Stimulated activated naive CD4-positive, alpha-beta T cell (primary cell): ENCODE results near the gene TRIML1.
"Not testable (repeated sequence)": the region's sequence is repeated elsewhere in the genome, so short reads cannot be mapped to it uniquely, and the experiment has no call there.

Source experiments
- DNase-seq, 6 experiments: peaks; one replicate each; lab custom pipeline; 2025; lab: John Stamatoyannopoulos, UW

Gene TRIML1

DNA sequence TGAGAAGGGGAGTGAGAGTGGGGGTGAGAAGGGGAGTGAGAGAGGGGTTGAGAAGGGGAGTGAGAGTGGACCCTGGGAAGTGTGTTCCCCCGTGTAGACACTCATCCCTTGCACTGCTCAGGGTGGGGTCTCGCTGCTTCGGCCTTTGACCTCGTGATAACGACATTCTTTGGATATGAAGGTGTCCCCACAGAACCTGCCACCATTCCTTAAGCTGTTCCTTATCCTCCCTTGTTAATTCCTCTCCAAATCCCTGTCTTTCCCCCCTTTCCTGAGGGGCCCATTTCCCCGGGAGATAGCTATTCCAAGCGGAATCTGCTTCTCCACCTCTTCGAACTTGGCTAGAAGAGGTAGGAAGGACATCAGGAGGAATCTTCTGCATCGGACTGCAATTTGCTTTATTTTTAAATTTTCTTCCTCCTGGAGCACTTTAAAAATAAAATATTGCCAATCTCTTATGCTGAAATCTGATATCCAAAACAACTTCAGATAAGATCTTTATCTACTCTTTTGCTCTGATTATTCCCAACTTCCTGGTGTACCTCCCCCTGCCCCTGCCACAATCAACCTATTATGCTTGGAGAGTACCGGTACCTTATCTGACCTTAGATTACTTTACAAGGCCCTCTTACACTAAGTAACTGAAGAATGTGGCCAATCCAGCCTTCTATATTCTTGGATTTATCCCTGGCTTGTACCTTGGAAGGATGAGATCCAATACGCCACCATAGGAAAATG lies 15.6 kb downstream of the TRIML1 start:
- no peak for DNase-seq

DNA sequence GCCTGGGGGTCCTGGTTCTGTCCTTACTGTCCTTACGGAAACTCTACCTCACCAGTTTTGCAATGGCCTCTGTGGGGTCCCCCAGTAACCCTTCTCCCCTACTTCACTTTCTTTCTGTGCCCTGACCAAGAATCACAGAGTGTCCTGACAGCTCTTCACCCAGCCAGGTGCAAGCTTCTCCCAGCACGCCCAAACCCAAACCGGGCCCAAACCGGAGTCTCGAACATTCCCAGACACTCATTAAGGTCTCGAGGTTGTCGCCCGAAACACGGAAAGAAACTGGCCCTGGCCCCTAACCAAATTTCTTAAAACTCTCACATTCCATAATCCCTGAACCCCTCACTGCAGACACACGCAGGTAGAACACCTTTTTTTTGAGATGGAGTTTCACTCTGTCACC lies 19.1 kb downstream of the TRIML1 start:
- no peak for DNase-seq

DNA sequence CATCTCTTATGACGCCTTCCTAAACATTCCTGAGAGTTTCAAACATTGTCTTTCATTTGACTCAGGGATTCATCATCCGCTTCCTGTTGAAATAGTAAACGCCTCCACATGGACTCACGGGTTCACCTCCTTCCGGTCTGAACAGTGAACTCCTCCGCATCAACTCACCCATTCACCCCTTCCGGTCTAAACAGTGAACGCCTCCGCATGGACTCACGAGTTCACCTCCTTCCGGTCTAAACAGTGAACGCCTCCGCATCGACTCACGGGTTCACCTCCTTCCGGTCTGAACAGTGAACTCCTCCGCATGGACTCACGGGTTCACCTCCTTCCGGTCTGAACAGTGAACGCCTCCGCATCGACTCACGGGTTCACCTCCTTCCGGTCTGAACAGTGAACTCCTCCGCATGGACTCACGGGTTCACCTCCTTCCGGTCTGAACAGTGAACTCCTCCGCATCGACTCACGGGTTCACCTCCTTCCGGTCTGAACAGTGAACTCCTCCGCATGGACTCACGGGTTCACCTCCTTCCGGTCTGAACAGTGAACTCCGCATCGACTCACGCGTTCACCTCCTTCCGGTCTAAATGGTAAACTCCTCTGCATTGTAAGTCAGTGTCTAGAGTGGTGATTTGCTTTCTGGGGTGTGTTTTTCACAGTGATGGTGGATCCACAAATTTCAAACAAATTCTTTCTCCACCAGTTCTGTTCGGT lies 20.4 kb downstream of the TRIML1 start:
- DNase-seq = not testable (repeated sequence)

DNA sequence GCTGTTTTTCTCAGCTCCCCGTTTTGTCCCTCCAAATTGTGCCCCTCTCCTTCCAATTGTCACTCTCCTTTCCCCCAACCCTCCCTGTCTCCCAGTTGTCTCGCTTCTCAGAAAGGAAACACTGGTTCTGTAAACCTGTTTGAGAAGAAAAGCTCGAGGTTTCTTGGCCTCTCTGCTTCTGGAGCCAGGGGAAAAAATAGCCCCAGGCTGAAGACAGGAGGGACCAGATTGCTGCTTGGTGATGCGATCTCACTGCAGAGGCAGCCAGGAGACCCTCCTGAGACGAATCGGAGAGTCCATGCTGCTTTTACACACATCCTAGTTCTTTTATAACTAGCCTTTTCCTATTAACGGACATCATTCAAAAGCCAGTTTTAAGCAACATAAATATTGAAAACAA lies 21.2 kb downstream of the TRIML1 start:
- no peak for DNase-seq

DNA sequence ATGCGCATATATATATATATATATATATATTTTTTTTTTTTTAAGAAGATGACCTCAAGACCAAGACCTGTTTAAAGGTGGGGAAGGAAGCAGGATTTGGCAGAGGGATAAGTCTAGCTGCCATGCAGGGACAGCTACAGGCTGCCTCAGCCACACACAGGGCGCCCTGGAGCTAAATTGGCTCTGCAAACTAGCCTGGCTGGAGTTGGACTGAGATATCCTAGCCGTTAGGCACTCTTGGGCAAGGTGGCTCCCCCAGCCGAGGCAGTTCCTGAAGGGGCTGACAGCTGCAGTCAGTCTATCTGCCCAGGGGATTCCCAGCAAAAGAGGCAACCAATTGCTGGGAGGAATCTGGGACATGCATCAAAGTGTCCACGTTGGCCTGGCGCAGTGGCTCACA lies 21.9 kb downstream of the TRIML1 start:
- DNase-seq = no peak

DNA sequence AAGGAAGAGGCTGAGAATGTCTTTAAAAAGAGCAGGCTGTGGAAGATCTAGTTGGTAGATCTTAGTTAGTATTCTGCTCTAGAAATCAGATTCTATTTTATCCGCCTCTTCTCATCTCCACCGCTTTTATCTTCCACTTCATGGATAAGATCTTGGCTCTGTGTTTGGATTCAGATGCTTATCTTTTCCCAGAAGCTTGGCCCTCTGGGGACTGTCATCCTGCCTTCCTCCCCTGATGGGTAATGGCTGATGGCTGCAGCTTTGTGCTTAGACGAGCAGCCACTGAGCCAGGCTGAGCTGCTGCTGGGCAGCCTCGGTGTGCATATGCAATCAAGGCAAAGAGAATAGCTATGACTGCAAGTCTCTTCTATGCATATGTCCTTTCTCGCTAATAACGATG lies 23.5 kb downstream of the TRIML1 start:
- DNase-seq = no peak

DNA sequence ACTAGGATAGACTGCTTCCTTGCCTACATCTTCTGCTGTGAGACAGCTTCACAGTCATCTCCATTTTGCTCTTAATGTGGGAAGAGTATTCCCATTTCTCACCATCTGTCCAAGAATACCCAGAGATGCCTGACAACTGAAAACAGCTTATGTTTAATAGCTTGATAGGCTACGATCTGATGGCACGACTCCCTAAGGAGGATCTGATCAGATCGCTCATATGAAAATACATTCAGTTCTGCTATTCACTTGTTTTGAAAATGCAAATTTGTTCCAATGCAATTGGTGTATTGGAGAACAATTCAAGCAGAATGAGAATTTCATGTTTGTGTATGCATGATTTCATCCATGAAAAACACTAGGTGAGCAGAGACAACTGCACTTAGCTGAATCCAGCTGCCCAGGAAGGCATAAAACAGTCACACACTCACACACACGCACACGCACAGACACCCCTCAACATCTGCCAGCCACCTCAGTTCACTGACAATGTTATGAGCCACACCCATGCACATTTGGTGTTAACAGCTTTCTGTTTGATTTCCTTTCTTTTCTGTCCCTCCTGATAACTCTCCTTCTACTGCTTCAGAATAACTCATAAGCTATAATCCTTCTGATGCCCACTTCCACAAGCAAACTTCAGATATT lies 29.6 kb downstream of the TRIML1 start:
- no peak for DNase-seq

DNA sequence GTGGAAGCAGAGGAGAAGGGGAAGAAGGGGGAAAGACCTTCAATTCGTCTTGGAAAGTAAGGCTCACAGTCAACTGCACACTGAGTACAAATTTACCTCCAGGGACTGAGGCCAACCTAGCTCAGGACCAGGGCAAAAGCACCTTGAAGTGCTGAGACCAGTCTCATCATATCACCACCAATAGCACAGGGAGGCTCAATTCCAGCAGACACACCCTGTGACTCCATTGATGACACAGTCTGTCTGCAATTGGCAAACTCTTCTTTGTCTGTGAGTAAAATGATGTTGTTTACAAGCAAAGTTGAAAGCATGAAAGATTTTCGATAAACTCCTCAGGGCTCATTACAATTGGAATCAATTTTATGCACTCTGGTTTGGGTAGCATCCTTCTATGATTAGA lies 32.3 kb downstream of the TRIML1 start:
- DNase-seq = no peak

DNA sequence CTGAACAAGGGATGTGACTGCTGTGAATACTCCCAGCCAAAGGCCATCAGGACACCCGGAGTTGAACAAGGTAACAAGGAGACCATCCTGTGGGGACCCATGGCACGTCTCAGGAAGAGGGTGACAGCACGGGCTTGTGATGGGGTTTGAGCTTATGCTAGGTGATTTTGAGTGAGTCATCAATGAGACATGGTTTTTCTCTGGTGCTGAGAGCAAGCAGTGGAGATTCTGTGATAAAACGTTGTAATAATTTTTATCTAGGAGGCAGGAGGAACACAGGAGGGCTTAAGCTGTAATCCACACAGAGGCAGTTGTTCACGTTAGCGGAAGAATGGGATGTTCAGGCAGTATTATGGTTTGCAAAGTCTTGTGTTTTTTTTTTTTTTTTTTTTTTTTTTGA lies 36.0 kb downstream of the TRIML1 start:
- no peak for DNase-seq

DNA sequence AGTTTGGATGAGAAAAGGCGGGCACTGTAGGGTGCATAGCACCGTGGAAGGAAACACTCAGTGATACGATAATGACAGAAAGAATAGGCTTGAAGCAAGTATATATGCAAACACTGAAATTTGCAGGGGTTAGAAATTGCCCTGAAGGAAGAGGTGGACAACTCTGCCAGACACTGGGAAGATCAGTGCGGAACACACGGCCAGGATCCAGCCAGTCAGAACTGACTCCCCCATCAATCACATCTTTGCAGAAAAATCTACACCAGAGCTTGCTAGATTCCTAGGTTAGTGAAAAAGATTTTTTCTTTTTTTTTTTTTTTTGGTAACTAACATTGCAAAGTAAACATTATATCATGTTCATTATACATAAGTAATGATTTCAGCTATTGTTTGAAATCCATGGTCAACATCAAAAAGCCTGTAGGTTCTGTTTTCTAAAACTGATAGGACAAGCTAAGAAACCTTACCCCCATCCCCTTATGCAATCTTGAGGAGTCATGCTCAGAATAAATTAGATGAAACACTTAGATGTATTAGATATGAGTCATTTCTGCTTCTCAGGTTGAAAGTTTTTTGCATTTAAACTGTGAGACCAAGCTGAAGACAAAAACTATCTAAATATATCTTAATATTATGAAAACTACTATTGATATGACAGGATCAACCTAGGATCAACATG lies 38.9 kb downstream of the TRIML1 start:
- DNase-seq = no peak

DNA sequence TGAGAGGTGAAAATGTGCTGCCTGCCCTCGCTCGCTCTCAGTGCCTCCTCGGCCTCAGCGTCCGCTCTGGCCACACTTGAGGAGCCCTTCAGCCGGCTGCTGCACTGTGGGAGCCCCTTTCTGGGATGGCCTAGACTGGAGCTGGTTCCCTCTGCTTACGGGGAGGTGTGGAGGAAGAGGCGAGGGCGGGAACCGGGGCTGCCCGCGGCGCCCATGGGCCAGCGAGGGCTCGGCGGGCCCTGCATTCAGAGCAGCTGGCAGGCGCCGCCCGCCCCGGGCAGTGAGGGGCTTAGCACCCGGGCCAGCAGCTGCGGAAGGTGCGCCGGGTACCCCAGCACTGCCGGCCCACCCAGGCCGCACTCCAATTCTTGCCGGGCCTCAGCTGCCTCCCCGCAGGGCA lies 39.6 kb downstream of the TRIML1 start:
- DNase-seq = no peak

DNA sequence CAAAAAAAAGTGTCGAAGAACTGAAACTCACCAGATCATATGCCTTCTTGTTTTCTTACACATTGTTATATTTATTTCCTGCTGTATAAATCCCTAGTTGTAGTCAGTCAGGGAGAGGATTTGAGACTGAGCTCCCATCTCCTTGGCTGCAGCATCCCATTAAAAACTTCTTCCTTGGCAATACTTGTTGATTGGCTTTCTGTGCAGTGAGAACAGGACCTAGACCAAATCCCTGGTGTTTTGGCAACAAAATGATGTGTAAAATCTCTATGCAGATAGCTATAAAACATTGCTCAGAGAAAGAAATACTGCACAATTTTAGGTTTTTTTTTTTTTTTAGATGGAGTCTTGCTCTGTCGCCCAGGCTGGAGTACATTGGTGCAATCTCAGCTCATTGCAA lies 47.9 kb downstream of the TRIML1 start:
- no peak for DNase-seq

DNA sequence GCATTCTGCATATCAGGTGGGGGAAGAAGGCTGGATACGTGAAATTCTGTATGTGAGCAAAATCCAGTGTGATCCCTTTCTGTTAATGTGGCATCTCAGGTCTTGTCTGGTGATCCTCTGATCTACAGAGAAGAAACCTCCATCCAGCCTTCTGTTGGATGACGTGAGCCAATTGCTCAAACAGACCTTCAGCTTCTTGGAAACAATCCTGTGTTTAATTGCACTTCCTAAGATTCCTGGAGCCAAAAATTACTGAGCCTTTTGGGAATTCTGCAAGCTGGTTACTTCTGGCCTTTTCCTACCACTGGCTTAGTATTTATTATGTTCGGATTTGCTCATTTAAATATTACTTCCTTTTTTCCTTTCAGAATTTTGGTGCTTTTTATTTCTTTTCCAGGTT lies 51.2 kb downstream of the TRIML1 start:
- DNase-seq = no peak

DNA sequence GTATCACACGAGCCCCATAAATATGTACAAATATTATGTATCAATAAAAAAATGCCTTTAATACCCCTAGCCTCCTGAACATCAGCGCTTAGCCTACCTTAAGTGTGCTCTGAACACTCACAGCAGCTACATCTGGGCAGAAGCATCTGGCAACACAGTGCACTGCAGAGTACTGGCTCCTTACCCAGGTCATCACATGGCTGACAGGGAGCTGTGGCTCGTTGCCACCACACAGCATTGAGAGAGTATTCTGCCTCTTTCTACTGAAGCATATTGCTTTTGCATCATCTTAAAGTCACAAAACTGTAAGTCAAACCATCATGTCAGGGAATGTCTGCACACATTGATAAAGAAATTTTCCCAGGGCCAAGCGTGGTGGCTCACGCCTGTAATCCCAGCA lies 55.2 kb downstream of the TRIML1 start:
- DNase-seq = no peak

DNA sequence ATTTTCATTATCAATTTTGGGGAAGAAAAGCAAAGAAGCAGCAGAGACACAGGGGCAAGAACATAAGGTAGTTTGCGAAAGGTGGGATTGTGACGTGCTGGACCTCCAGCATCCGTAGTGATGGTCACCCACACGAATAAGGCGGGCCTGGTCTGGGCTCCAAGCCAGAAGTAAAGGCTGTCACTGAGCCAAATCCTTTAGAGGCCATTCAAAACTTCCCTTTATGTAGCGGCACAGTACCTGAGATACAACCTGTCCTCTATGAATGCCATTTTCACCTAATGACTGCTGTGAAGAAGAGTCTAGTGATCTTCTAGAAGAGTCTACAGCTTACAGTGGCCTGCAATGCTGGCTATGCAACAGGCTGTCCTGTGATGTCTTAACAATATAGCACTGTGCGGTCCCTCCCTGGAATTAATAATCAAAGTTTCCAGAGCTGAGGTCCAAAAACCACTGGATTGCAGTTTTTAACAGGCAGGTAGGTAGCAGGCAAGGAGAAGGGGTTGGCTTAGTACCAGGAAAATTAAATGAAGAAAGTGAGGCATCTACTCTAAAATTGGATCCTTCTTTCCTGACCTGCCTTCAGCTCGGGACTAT lies 56.2 kb downstream of the TRIML1 start:
- no peak for DNase-seq

DNA sequence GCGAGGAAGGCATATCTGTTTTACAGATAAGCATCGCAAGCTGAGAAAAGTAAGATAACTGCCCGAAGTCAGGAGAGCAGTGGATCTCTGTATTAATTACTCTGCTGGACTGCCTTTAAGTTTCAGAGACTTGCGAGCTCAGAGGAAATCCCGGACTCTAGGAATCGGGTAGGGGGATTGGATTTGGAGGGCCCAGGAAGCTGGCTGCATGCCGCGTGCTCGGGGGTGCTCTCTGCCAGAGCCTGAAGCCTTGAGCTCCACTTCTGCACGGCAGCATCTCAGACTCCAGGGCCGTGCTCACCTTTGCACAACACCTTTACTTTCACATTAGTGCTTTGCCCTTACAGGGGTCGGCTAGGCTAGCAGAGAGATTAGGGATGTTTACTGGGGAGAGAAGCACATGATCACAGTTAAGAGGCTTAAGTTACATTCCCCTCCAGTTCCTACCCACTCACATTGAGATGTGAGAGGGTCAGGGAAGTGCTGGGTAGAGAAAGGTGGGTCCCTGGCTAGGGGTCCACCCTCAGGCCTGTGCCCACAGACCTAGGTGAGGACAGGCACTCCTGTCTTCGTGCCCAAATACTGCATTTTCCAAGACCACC lies 57.0 kb downstream of the TRIML1 start:
- DNase-seq = no peak
